ENCODE results near the gene RCBTB2.

RCBTB2 gene

DNA sequence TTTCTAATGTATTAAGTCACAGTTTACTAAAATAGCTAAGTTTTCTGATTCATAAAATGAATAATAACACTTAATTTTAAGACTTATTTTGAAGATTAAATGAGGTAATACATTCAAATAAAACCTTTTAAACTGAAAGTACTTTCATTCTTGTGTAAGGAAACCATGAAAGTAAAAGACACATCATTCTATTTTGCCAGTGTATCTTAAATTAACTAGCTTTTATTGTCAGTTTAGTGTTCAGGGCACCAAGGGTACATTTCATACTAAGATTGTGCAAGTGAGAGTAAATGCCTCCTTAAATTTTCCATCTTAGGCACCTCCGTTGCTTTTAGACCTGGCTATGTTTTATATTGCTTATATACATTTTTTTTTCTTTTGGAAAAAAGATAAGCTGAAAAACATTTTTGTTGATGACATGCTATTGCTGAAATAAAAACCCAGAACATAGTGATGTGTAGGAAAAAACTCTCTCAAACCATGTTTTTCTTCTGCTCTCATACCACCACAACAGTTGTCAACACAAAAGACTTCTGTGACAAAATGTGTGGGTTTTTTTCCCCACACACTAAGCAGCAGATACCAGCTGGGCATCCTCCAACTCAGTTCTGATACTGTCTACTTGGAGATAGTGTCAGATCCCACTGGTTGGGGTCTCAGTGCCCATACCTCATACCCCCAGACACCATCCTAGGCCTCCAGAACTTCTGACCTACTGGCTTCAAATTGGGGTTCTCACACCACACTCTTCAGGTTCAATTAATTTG is 89.3 kb downstream of the RCBTB2 start:
- DNase-seq, result no peak
